Epidermal melanocyte (primary cell): ENCODE measurements around the gene OST4.

Experiments
- DNase-seq: peaks from one replicate; pipeline ENCODE4 v3.0.0; 2011; ENCODE audit warnings: low spot score; ENCODE audit not compliant: insufficient read length

Gene OST4

GRCh38 chr2:27093430-27094352, 22.2 kb upstream of the OST4 start:
- no peak for DNase-seq

GRCh38 chr2:27092696-27093429, 21.4 kb upstream of the OST4 start:
- DNase-seq, result no peak

DNA sequence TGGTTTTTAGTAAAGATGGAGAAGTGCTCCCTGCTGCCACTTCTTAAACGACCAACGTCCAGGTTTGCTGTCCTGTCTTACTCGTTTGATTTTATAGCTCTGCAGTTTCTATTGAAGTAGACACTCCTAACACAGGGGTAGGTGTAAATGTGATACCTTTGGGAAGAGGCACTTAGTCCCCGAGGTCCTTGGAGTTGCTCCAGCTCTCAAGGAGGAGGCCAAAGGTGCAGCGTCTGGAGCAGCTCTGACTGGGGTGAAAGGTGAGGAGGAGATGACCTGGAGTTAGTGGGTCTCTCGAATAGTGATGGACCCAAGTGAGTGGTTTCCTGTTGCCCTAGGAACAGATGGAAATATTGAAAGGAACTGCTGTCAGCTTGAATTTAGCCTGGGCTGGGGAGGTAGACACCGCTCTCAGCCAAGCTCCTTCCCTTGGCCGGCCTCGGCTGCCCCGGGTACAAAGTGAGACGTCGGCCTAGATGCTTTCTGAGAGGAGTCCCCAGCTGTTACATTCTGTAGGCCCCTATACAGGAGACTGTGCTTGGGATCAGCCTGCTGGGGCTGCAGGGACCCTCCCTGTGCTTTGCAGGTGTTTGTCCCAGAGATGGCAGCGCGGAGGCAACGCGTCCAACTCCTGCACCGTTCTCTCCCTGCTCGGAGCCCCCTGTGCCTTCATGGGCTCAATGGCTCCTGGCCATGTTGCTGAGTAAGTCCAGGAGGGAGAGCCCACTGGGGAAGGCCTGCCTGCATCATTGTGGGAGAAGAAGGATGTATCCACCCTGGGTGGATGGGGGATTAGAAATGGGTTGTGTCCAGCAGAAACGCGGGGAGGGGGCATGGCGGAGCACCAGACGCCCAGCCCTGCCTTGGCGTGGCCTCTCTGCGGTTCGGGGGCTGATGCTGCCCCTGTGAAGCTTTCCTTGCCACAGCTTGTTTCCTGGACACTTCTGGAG, 20.6 kb upstream of the OST4 start:
- no peak for DNase-seq

DNA sequence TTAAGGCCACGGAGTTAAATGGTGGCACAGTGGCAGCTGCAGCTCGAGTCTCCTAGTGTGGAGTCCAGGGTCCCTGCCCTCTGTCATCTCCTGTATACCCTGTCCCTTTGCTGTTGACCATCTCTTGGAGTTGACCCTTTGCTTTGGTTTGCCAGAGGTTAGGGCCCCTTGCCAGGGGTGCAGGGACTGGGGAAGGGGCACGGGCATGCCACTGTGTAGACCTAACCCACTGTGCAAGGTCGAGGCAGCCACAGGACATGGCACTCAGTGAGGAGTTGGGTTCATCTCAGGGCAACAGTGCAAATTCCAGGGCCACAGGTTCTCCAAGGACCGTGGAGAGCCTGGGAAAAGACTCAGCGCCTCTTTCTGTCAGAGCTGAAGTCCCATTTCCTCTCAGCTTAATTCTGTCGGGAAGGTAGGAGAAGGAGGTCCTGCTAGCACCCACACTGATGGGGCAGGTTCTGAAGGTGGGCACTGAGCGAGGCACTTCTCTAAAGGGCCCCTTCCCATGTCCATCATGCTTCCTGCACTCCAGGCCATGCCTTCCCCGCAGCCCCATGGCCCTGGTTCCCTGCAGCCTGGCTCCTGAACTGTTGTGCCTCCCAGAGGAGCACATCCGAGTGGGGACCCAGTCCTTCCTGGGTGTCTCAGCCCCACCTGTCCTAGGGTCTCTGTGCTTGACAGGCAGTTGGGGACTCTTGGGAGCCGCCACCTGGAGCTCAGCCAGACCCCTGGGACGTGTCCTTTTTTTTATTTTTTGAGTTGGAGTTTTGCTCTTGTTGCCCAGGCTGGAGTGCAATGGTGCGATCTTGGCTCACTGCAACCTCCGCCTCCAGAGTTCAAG, 17.9 kb upstream of the OST4 start:
- DNase-seq, result no peak

- DNase-seq, result no peak
Measured at GRCh38 chr2:27088634-27089033, 17.2 kb upstream of the OST4 start.

DNA sequence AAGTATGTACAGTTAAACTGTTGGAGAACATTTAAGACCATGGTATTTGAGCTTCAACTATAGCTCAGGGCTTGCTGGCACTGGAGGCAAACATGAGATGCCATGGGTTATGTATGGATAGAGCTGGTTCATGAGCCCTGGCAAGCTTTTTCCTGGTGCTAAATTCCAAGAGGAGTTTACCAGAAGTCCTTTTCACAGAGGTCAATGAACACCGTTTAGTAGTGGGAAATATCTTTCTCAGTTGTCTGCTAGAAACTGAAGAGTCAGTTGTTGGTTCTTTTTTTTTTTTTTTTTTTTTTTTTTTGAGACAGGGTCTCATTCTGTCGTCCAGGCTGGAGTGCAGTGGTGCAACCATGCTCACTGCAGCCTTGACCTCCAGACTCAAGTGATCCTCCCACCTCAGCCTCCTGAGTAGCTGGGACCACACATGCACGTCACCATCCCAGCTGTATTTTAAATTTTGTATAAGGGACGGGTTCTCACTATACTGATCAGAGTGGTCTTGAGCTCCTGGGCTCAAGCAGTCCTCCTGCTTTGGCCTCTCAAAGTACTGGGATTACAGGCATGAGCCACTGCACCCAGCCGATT, 16.5 kb upstream of the OST4 start:
- DNase-seq, result no peak

DNA sequence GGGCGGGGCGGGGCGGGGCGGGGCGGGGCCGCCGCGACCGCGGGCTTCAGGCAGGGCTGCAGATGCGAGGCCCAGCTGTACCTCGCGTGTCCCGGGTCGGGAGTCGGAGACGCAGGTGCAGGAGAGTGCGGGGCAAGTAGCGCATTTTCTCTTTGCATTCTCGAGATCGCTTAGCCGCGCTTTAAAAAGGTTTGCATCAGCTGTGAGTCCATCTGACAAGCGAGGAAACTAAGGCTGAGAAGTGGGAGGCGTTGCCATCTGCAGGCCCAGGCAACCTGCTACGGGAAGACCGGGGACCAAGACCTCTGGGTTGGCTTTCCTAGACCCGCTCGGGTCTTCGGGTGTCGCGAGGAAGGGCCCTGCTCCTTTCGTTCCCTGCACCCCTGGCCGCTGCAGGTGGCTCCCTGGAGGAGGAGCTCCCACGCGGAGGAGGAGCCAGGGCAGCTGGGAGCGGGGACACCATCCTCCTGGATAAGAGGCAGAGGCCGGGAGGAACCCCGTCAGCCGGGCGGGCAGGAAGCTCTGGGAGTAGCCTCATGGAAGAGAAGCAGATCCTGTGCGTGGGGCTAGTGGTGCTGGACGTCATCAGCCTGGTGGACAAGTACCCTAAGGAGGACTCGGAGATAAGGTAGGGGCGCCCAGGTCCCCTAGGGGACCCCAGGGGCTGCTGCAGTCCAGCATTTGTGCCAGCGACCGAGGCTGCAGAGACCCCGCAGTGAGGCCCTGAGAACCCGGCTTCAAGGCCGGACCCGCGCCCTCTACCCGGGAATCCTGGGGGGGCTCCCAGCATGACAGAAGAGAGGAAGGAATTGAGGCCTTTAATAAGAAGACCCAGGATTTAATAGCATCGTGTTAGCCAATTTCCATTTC, 15.5 kb upstream of the OST4 start, which contains the start of gene KHK:
Gene KHK (plus strand): TSS at position 49 of the 870 bp plus-strand sequence. CDS start 488 bp downstream, at position 537.
- DNase-seq, result no peak

- DNase-seq, result peak; percentile 98
Measured at GRCh38 chr2:27086090-27086723, 14.8 kb upstream of the OST4 start.

GRCh38 chr2:27085673-27086089, 14.2 kb upstream of the OST4 start:
- DNase-seq, result peak; percentile 64

GRCh38 chr2:27085062-27085672, 13.7 kb upstream of the OST4 start:
- no peak for DNase-seq

DNA sequence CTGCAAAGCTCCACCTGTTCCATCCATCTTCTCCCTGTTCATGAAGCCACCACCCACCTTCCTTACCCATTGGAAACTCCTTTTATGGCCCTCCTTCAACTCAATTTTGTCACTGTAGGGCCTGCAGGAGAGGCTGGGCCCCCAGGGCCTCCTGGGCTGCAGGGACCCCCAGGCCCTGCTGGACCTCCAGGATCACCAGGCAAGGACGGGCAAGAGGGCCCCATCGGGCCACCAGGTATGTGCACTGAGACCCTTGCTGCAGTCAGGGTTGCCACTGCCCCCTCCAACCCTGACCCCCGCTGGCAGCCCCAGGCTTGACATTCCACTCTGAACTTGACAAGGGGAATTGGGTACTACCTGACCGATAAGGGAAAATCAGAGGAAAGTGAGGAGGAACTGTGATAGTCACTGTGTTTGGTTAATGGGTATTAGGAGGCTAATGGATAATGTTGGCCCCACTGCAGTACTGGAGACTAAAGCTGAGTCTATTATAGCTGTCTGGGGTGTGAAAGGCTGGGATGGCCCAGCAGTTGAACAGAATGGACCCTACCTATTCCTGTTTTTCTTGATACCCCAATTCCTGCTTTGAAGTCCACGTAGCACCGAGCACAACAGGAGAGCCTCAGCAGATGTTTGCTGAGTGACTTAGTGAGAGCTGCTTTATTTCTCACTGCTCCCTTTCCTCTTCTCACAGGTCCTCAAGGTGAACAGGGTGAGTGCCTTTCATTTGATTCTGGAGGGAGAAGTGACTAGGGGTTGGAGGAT, 13.0 kb upstream of the OST4 start:
- no peak for DNase-seq

DNA sequence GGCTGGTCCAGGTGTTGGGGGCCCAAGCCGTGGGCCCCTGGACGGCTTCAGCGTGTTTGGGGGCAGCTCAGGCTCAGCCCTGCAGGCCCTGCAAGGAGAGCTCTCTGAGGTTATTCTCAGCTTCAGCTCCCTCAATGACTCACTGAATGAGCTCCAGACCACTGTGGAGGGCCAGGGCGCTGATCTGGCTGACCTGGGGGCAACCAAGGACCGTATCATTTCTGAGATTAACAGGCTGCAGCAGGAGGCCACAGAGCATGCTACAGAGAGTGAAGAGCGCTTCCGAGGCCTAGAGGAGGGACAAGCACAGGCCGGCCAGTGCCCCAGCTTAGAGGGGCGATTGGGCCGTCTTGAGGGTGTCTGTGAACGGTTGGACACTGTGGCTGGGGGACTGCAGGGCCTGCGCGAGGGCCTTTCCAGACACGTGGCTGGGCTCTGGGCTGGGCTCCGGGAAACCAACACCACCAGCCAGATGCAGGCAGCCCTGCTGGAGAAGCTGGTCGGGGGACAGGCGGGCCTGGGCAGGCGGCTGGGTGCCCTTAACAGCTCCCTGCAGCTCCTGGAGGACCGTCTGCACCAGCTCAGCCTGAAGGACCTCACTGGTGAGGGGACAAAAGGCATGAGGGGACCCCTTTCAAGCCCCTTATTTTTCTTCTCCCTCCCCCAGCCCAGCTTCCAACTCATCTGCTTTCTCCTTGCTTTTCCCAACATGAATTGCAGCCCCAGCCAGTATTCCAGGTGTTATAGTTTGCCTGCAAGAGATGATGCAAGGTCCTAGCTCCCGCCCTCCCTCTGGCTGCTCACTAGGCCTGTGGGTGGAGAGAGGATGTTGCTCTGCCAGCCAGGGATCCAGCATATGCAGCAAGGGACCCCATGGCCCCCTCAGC, 12.2 kb upstream of the OST4 start:
- DNase-seq, result no peak

GRCh38 chr2:27082773-27083409, 11.4 kb upstream of the OST4 start:
- no peak for DNase-seq

DNA sequence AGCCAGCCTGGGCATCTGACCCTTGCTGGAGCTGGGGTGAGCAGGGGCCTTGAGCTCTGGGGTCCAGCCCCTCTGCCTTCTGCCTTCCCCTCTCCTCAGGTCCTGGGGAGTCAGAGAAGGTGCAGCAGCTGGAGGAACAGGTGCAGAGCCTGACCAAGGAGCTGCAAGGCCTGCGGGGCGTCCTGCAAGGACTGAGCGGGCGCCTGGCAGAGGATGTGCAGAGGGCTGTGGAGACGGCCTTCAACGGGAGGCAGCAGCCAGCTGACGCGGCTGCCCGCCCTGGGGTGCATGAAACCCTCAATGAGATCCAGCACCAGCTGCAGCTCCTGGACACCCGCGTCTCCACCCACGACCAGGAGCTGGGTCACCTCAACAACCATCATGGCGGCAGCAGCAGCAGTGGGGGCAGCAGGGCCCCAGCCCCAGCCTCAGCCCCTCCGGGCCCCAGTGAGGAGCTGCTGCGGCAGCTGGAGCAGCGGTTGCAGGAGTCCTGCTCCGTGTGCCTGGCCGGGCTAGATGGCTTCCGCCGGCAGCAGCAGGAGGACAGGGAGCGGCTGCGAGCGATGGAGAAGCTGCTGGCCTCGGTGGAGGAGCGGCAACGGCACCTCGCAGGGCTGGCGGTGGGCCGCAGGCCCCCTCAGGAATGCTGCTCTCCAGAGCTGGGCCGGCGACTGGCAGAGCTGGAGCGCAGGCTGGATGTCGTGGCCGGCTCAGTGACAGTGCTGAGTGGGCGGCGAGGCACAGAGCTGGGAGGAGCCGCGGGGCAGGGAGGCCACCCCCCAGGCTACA, 10.7 kb upstream of the OST4 start:
- no peak for DNase-seq

DNA sequence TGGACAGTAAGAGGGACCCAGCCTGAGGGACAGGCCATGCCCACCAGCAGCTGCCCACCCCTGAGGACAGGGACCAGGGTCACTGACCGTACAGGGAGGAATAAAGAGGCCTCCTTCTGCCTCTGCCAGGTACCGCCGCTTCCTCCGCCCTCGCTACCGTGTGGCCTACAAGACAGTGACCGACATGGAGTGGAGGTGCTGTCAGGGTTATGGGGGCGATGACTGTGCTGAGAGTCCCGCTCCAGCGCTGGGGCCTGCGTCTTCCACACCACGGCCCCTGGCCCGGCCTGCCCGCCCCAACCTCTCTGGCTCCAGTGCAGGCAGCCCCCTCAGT, 9.1 kb upstream of the OST4 start:
- no peak for DNase-seq
